ENCODE results near the gene KLK12.

KLK12 gene
- total RNA-seq, result 0 reads per million in 3 experiments

GRCh38 chr19:51034704-51035103 is at the start of gene KLK12:
Gene KLK12 (minus strand): TSS chr19:51035002. CDS start chr19:51034621, 381 bp downstream.
- DNase-seq, result no peak

DNA sequence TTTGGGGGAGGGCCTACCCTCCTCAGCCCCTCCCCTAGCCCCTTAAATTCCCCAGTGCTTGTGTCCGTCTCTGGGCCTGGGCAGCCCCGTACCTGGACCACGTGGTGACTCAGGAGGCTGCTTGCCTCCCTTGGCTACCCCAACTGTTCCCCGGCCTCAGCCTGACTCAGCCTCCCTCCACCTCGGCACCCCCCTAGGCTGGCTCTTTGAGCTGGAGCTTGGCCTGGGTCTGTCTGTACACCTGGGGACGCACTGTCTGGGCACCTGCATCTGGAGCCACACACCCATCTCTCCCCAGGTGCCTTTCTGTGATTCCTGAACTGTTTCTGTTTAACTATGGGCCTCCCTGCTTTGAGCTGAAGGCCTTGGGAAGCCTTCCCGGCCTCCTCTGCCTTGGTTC is 49.7 kb upstream of the KLK12 start:
- DNase-seq, result no peak

DNA sequence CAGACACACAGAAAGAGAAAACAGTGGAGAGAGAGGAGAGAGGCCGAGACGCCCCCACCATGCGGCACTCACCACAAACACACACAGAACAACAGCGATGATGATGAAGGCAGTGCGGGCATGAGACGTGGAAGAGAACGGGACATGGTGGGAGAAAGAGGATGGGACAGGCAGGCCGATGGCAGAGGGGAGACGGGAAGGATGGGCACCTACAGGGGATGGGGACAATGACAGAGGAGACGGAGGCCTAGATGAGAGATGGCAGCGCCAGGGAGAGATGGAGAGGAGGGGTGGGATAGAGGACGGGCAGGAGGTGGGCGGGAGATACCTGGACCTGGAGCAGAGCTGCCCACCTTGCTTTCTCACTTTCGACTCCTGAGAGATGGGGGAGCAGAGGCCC is 49.0 kb upstream of the KLK12 start:
- DNase-seq, result no peak

- no peak for DNase-seq
Observed at GRCh38 chr19:51083181-51083580, 48.4 kb upstream of the KLK12 start.

GRCh38 chr19:51082611-51083010 is 47.8 kb upstream of the KLK12 start, which contains the start of gene KLK14:
Gene KLK14 (minus strand): TSS chr19:51082887. CDS start chr19:51082614, 273 bp downstream.
- no peak for DNase-seq

DNA sequence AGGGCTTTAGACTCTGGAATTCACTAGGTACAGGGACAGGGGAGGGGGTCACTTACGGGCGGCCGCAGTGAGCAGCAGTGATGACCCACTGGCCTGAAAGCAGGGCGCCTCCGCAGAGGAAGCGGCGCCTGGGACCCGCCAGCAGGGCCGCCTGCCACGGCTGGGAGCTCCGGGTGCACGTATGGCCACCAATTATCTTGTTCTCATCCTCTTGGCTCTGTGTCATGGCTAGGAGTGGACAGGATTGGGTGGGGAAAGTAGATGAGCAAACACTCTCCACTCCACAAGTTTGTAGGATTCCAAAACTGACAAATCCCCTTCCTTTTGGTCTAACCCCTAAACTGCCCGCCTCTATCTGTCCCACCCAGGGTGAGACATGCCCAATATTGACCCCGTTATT is 46.7 kb upstream of the KLK12 start:
- no peak for DNase-seq

GRCh38 chr19:51079481-51080110 is 44.8 kb upstream of the KLK12 start:
- no peak for DNase-seq

DNA sequence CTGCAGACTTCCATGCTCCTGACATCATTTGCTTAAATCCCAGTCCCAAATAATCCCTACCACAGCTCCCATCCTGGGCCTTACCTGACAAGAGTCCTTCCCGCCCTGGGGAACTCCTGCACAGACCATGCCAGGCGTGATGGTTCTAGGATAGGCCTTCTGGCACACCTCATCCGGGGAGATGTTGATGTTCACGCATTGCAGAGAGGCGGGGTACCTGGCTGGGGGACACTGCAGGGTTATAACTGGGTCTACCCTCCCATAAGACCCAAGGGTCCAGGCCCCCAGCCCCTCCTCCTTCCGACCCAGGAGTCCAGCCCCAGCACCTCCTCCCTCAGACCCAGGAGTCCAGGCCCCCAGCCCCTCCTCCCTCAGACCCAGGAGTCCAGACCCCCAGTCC is 43.9 kb upstream of the KLK12 start:
- no peak for DNase-seq

DNA sequence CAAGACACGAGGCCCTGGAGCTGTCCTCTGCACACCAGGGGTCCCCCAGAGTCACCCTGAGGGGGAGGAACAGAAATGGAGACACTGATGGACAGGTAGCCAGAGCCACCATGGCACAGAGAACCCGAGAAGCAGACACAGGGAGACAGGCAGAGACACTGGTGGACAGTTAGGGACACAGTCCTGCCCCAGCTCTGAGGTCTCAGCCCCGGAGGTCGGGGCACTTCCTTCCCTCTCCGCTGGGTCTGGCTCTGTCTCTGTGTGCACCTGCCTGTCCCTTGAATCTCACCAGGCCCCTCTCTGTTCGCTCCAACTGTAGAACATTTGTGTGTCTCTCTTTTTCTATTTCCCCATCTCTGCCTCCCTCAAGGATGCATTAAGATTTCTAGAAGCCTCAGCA is 43.3 kb upstream of the KLK12 start:
- no peak for DNase-seq

DNA sequence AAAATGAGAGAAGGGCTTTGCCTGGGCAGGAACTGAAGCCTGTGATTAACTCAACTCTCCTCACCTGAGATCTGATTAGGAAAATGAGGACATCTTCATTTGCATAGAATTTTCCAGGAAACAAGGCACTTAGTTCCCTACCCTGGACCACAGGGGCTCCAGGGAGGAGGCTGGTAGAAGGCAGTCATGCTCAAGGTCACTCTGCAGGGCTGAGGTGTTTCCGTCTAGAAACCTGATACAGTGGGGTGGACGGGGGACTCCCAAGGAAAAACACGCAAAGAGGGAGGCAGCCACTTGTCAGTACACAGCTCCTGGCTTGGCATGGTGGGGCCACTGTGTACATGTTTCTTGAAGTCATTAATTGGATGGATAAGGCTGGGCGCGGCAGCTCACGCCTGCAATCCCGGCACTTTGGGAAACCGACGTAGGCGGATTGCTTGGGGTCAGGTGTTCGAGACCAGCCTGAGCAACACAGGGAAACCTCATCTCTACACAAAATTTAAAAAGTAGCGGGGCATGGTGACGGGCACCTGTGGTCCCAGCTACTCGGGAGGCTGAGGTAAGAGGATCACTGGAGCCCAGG is 41.9 kb upstream of the KLK12 start:
- DNase-seq, result no peak

DNA sequence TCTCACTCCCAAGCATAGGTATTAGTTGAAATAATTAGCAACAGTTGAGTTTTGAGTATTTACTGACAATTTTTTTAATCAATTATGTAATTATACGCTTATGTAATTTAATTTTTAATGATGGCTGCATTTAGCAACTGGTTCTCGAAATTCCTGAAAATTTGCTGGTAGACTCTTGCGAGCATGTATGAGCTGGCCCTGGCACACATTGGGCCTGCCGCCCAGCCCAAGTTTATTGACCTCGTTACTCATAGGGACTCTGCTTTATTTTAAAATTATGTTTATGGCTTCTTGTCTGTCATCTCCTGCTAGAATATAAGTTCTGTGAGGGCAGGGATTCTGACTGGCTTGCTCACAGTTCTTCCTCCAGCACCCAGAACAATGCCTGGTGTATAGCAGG is 41.2 kb upstream of the KLK12 start:
- no peak for DNase-seq

- DNase-seq, result no peak
Observed at GRCh38 chr19:51071095-51071405, 36.2 kb upstream of the KLK12 start.

GRCh38 chr19:51070334-51071094 is 35.7 kb upstream of the KLK12 start:
- DNase-seq, result no peak

- DNase-seq, result no peak
Observed at GRCh38 chr19:51066393-51067186, 31.8 kb upstream of the KLK12 start.

DNA sequence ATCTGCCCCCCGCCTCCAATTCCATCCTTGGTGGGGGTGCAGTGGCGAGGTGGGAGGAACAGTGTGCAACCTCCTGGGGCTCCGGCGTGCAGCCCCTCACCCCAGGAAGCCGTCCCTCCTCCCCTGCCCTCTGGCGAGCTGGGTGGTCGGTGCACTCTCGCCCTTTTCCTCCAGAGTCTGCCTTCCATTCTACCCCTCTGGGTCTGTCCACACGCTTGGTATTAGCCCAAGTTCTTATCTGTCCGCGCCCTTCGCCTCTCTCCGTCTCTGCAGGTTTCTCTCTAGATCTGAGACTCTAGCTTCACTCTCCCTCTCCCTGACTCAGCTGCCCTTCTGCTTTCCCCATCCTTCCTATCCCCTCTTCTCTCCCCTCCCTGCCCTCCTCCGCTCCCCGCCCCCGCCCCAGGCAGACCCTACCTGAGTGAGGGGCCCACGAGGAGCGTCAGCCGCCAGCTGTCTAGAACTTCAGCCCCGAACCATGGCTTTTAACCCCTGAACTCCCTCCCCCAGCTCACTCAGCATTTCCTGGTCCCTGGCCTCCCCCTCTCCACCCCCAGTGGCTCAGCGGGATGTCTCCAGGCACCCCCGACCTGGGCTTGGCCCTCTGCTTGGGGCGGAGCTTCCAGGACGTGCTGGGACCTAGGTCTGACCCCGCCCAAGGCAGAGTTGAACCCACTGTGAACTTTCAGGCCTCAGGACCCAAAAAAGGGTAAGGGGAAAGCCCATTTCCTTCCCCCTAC is 30.6 kb upstream of the KLK12 start:
- DNase-seq, result no peak

GRCh38 chr19:51064534-51065220 is 29.9 kb upstream of the KLK12 start, which contains the start of gene KLK13:
Gene KLK13 (minus strand): TSS chr19:51065092. CDS start chr19:51065067, 25 bp downstream.
- DNase-seq, result no peak

DNA sequence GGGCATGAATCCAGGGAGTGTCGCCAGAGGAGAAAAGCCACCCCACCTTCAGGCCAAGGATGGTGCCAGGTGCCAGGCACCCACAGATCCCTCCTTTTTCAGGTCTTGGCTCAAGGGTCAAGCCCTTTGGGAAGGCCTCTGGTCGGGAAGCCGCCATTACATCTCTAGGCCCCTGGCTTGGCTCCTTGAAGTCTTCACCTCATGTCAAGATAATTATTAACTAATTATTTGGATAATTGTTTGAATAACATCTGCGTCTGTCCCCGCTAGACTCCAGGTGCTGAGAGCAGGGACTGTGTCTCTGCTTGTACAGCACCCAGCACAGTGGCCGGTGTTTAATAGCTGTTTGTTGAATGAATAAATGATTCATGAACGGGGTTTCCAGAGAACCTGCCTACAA is 28.9 kb upstream of the KLK12 start:
- DNase-seq, result no peak

GRCh38 chr19:51060973-51061372 is 26.2 kb upstream of the KLK12 start:
- no peak for DNase-seq

- no peak for DNase-seq
Observed at GRCh38 chr19:51060336-51060735, 25.5 kb upstream of the KLK12 start.

GRCh38 chr19:51059715-51060114 is 24.9 kb upstream of the KLK12 start:
- no peak for DNase-seq

DNA sequence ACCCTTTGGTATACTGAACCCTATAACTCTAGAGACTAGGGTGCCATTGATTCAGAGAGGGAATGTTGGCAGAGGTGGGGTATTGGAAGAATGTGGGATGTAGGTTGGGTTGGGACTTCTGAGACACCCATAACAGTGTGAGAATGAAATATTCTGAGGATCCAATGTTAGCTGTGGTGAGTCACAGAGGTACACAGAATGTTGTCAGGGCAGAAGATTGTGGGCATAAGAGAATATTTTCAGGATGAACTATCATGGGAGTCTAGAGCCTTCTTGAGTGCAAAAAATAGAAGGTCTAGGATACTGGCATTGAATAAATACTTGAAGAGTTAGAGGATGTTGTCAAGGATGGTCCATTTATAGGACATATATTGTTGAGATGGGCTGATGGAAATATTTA is 21.1 kb upstream of the KLK12 start:
- no peak for DNase-seq

- no peak for DNase-seq
Observed at GRCh38 chr19:51047031-51047335, 12.2 kb upstream of the KLK12 start.
